ENCODE results near the gene PPP1R12A. TPM values are rescaled to one million over a fixed set of nuclear protein-coding genes. Genes with fewer than 3 reads are reported as not detected.

The PPP1R12A gene
- total and polyA plus RNA-seq, 9 of the 15 experiments (the other 6 are each of a cell fraction or from before 2014, with no cell fraction given) = 26.4 to 119 (median 53.3) TPM

GRCh38 chr12:79765157-79765556, 169.7 kb downstream of the PPP1R12A start (continued):
- no peak for TF ChIP-seq SRSF3 (IDR thresholded peaks at IDR 0.05; ENCODE audit: insufficient read depth, low read length)
- TF ChIP-seq TRIM24 (IDR thresholded peaks at IDR 0.05) = no peak
- TF ChIP-seq U2AF2 (optimal IDR thresholded peaks at IDR 0.05; ENCODE audit: low read depth, low read length) = no peak
- TF ChIP-seq ZNF584 (CRISPR knock-in tag; IDR thresholded peaks at IDR 0.05; ENCODE audit: low read depth) = no peak
- TF ChIP-seq GATAD2A (IDR thresholded peaks at IDR 0.05) = no peak

GRCh38 chr12:79764641-79765040, 170.3 kb downstream of the PPP1R12A start:
- H3K9me1 ChIP-seq (ENCODE audit: control insufficient read depth, insufficient read depth, low read length) = no peaks in the 10 kb centered on the region
- no peaks in the 10 kb centered on the region for H3K27me3 ChIP-seq (ENCODE audit: control insufficient read depth in 2 of 2, insufficient read depth in 2 of 2, low read length in 2 of 2)
- no peak overlapping the region for H3K27ac ChIP-seq (ENCODE audit: extremely low read depth, low read depth, low read length)
- no peaks in the 10 kb centered on the region for H3K9me3 ChIP-seq (replicated peaks; ENCODE audit: control insufficient read depth, insufficient read depth, low read depth, low read length)
- no peaks in the 10 kb centered on the region for H4K20me1 ChIP-seq (replicated peaks; ENCODE audit: control insufficient read depth, insufficient read depth, low read length)
- FAIRE-seq = no peak
- ChIA-PET CTCF (ENCODE audit: low intra/inter-chr PET ratio) (no interaction called here), POLR2A (no interaction called here)
- no peak for ATAC-seq
- no peaks in the 10 kb centered on the region; a peak in 1 of 5 replicates for H3K4me1 ChIP-seq (replicated peaks in 1 of 2; ENCODE audit: control insufficient read depth in 2 of 2, insufficient read depth in 2 of 2, low read length in 2 of 2)
- TF ChIP-seq SLC30A9 (CRISPR knock-in tag; IDR thresholded peaks at IDR 0.05) (no peak), ELF4 (CRISPR knock-in tag; IDR thresholded peaks at IDR 0.05) (no peak), ERF (CRISPR knock-in tag; IDR thresholded peaks at IDR 0.05) (no peak), IFI16 (CRISPR knock-in tag; IDR thresholded peaks at IDR 0.05) (no peak), ARID2 (IDR thresholded peaks at IDR 0.05) (no peak), E2F1 (CRISPR knock-in tag; IDR thresholded peaks at IDR 0.05) (no peak), SREBF1 (IDR thresholded peaks at IDR 0.05; ENCODE audit: borderline replicate concordance, low read depth, low read length) (no peak), TBL1XR1 (IDR thresholded peaks at IDR 0.05; ENCODE audit: low read length in 2 of 2) (no peak), NFE2 (IDR thresholded peaks at IDR 0.05; ENCODE audit: low read depth) (no peak), MXI1 (IDR thresholded peaks at IDR 0.05; ENCODE audit: low read depth, low read length) (no peak), SNIP1 (IDR thresholded peaks at IDR 0.05; ENCODE audit: low read depth) (no peak)
- BruUV-seq (replicated peaks) = no TSS peak
- intact Hi-C loops (cut with micrococcal nuclease) = no loop called here
- in situ Hi-C loops (cut with MboI) = no loop called here
- H3K4me3 ChIP-seq = no peak overlapping the region
- DNase-seq (ENCODE audit: extremely low read depth in 1 of 4, low spot score in 3 of 4) = no peak
- WGBS (ENCODE audit: insufficient coverage, low coverage, missing lambda C conversion rate) = 0% methylated on average over 3 of the region's 3 CpGs
- no peak overlapping the region for H3K9ac ChIP-seq (ENCODE audit: insufficient read depth in 1 of 2, low read depth in 2 of 2, low read length in 2 of 2)
- no peak overlapping the region for H2AFZ ChIP-seq (ENCODE audit: low read depth, low read length)
- no peaks in the 10 kb centered on the region for H3K79me2 ChIP-seq (ENCODE audit: control insufficient read depth, insufficient read depth, low read length)
- H3K4me2 ChIP-seq (ENCODE audit: insufficient read depth, low read length) = no peak overlapping the region
- H3K36me3 ChIP-seq (ENCODE audit: control insufficient read depth, insufficient read depth, low read length) = no peaks in the 10 kb centered on the region

All from K562 (cell line).